Prostate gland (tissue), 2 donors: ENCODE data around the gene SGCA.

Experiments used
- POLR2A ChIP-seq: fragments of 450-650 bp; IDR thresholded peaks from one replicate; pipeline ENCODE4 v1.6.1; 2016; ENCODE audit warnings: antibody characterized with exemption, mild to moderate bottlenecking
- TF ChIP-seq, protein P1 (sequence below), 4 experiments: fragments of 200-600 bp in 2 of 4; fragments of 450-650 bp in 2 of 4; sonication (generic) in 2 of 4; IDR thresholded peaks; 1 replicate in 3 of 4; 2 replicates in 1 of 4; pipeline ENCODE4 v1.5.1; 2016 to 2019; ENCODE audit warnings: antibody characterized with exemption in 4 of 4, mild to moderate bottlenecking in 2 of 4, moderate library complexity in 2 of 4

DNA sequence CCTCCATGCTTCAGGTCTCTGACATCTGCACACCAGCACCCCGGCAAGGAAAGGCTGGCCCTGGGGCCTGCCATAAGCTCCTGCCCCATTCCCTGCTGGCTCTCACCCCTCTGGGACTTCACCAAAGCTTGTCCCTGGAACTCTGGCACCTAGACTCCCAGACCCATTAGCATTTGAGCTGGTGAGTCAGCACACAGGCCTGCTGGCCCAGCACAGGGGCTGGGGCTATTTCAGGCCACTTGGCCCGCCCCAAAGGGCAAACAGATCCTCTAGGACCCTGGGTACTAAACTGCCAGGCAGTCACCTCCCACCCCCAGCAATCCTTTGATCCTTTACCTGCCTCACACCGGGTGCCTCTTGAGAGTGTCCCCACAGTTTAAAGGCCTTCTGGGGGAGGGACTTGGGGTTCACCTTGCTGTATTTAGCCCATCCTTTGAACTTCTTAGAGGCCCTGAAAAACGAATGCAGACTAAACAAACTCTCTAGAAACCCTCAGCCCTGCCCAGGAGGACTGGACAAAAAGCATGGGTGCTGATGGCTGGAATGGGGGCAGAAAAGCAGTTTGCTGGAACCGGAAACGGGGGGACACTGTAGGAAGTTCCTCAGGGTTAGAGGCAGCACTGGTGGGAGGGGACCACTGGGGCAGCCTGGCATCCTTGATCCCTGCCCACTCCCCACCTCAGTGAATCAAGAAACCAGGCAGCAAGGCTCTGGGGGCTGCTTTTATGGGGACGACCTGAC, 32.6 kb upstream of the SGCA start:
- no peak for TF ChIP-seq POLR2A
- TF ChIP-seq, protein P1, sequence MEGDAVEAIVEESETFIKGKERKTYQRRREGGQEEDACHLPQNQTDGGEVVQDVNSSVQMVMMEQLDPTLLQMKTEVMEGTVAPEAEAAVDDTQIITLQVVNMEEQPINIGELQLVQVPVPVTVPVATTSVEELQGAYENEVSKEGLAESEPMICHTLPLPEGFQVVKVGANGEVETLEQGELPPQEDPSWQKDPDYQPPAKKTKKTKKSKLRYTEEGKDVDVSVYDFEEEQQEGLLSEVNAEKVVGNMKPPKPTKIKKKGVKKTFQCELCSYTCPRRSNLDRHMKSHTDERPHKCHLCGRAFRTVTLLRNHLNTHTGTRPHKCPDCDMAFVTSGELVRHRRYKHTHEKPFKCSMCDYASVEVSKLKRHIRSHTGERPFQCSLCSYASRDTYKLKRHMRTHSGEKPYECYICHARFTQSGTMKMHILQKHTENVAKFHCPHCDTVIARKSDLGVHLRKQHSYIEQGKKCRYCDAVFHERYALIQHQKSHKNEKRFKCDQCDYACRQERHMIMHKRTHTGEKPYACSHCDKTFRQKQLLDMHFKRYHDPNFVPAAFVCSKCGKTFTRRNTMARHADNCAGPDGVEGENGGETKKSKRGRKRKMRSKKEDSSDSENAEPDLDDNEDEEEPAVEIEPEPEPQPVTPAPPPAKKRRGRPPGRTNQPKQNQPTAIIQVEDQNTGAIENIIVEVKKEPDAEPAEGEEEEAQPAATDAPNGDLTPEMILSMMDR (IDR thresholded peaks at IDR 0.05), result no peak
